Left ventricle myocardium superior (tissue), 1 donor: Measurements from ENCODE around the gene HDGF. TPM values are rescaled to one million over a fixed set of nuclear protein-coding genes. Genes with fewer than 3 reads are reported as not detected.

Experiments
- ATAC-seq: fragments of 200-7000 bp; cut with Tn5 transposase; one replicate; pipeline ENCODE4 v1.9.1; 2020; ENCODE audit warnings: mild to moderate bottlenecking, moderate library complexity
- DNase-seq: peaks from one replicate; pipeline ENCODE4 v3.0.0-alpha.2; 2020
- intact Hi-C: fragments of 100-400 bp; cut with micrococcal nuclease; formaldehyde crosslinking; loops from one replicate; pipeline ENCODE4 v1.11.0; 2022
- long read RNA-seq: library from polyadenylated mRNA; unstranded; transcript quantifications from one replicate; pipeline ENCODE4 v2.0.0, GENCODE V29; 2021
- total RNA-seq: library from RNA; stranded (reverse); fragmentation: NEBNext Ultra II Directional; extraction: Animal tissue kit (Norgen Biotek cat#: 25700); gene quantifications from one replicate; pipeline ENCODE4 v1.2.1, GENCODE V29; 2021
- donor health status: DM: no; HTN: yes; CAD: no; lungs with severe emphysema.

HDGF gene
- 185 TPM for total RNA-seq
- long read RNA-seq, transcript HDGF-201 (6 exons, 2,380 nt), result major isoform, 294 of 394 reads
- long read RNA-seq, partial matches to known transcripts, result 60 of 394 reads
- long read RNA-seq, other reads (novel, unspliced or antisense), result 38 of 394 reads

DNA sequence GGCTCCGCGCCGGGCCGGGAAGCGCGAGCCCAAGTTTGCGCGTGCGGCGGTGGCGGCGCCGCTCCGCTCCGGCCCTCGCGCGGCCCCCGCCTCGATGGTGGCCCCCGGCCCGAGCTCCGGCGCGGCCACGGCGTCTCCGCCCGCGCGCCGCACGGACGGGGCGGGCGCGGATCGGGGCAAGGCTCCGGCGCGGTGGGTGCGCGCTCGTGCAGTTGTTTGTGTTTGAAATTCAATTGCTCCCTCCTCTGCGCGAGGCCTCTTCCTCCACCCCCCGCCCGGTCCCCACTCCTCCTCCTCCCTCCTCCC is at the start of gene HDGF:
Gene HDGF (minus strand): TSS at position 225 of the 306 bp plus-strand sequence. CDS start 246 bp downstream, outside the sequence.
- DNase-seq (no peak), ATAC-seq (no peak)
- intact Hi-C loops, result no loop called here

DNA sequence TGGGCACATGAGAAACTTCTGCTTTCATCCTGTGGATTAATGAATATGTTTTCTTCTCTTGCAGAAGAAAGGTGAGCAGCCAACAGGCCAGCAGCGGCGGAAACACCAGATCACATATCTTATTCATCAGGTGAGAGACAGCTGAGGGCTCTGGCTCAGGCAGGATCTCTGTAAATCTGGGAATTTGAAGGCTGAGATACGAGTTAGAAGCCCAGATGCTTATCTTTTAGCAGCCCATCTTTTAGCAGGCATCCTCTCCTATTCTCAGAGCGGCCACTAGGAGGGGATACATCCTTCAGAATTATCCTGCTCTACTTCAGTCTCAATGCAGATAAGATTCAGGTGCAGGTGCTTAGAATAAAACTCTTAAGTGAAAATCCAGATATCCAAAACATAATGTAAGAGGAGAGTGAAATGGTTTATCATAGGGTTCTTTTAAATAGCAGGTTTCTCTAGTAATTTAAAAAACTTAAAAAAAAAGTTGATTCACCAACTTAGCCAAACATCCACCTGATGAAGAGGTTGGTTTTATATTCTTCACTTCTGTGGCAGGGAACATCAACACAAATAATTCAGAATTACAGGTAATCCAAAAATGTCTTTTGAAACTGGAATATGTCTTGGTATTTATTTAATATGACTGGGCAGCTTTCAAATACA is 45.9 kb upstream of the HDGF start:
- no peak for ATAC-seq
- intact Hi-C loops, result loop anchor here (10.0 kb wide), 1 partner anchor 87 kb away; no protein-coding TSS in a partner anchor
- no peak for DNase-seq

GRCh38 chr1:156796340-156797097 is 45.0 kb upstream of the HDGF start:
- DNase-seq (no peak), ATAC-seq (no peak)
- intact Hi-C loops, result loop anchor here (10.0 kb wide), 1 partner anchor 88 kb away; no protein-coding TSS in a partner anchor

GRCh38 chr1:156795787-156796186 is 44.3 kb upstream of the HDGF start:
- intact Hi-C loops, result loop anchor here (10.0 kb wide), 1 partner anchor 89 kb away; no protein-coding TSS in a partner anchor
- ATAC-seq (no peak), DNase-seq (no peak)

GRCh38 chr1:156795374-156795733 is 43.9 kb upstream of the HDGF start:
- ATAC-seq (no peak), DNase-seq (no peak)
- intact Hi-C loops, result loop anchor here (10.0 kb wide), 1 partner anchor 89 kb away; no protein-coding TSS in a partner anchor

GRCh38 chr1:156794506-156795373 is 43.3 kb upstream of the HDGF start:
- intact Hi-C loops, result loop anchor here (10.0 kb wide), 1 partner anchor 90 kb away; no protein-coding TSS in a partner anchor
- ATAC-seq, result no peak
- no peak for DNase-seq

- DNase-seq (no peak), ATAC-seq (no peak)
- intact Hi-C loops, result loop anchor here (10.0 kb wide), 1 partner anchor 95 kb away; no protein-coding TSS in a partner anchor
Measured at GRCh38 chr1:156789621-156790318, 38.3 kb upstream of the HDGF start.

DNA sequence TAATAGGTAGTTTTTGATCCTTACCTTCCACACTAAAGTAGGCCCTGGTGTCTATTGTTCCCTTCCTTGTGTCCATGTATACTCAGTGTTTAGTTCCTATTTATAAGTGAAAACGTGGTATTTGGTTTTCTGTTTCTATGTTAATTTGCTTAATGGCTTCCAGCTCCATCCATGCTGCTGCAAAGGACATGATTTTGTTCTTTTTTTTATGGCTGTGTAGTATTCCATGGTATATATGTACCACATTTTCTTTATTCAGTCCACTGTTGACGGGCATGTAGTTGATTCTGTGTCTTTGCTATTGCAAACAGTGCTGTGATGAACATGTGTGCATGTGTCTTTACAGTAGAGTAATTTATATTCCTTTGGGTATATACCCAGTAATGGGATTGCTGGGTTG is 36.7 kb upstream of the HDGF start:
- intact Hi-C loops, result no loop called here
- DNase-seq (no peak), ATAC-seq (no peak)

GRCh38 chr1:156786640-156787039 is 35.2 kb upstream of the HDGF start:
- intact Hi-C loops, result no loop called here
- DNase-seq (no peak), ATAC-seq (no peak)

DNA sequence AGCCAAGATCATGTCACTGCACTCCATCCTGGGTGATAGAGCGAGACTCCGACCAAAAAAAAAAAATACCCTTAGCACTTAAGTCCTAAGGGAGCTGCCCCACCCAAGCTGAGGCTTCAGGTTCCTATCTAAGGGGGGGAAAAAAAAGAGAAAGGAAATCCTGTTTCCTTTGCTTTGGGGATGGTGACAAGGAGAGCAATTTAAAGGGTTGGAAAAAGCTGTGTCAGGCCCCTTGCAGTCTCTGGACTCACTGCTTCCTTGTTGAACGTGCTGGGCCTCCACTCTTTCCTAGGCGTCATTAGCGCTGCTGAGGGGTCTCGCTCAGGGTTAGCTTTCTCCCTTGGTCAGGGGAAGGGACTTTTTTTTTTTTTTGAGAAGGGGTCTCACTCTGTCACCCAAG is 34.0 kb upstream of the HDGF start:
- no peak for DNase-seq
- intact Hi-C loops, result no loop called here
- ATAC-seq, result no peak

DNA sequence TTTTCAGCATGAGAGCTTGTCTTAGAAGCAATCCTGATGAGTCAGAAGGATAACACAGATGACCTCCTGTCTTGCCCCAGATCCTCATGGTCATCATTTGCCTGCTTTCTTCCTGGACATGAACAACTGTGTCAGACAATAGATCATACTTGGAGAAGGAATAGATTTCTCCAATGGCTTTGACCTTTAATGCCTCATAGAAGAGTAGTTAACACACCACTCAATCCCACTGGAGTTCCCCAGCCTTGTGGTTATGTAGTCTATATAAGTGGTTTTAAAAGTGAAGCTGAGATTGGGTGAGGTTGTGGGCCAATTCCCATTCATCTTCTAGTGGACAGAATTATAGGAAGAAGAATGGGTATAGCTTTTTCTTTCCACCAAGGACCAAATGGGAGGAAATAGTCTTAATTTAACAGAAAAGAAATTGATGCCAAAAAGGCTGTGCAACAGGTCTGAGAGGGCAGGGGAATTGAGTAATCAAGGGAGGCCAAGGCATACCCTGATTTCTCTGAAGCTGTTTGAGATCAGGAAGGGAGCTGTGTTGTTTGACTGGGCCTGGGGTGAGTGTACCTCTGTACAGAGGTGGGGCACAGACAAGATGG is 30.2 kb upstream of the HDGF start:
- intact Hi-C loops, result no loop called here
- ATAC-seq, result no peak
- DNase-seq, result no peak

DNA sequence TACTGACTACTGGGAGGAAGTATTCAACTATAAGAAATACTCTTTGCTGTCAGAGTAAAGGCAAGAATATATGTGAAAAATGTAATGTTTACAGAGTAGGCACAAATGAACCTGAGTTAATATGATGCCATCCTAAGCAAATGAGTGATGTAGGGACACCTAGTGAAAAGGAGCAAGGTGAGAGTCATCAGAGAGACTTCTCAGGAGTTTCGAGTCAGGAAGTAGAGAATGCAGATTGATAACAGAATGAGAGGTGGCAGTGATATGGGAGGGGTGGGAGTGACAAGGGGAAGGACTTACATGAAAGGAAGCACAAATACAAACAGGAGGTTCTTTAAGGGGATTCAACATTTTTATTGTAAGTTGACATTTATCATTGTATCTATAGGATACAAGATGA is 26.1 kb upstream of the HDGF start:
- DNase-seq (no peak), ATAC-seq (no peak)
- intact Hi-C loops, result no loop called here

DNA sequence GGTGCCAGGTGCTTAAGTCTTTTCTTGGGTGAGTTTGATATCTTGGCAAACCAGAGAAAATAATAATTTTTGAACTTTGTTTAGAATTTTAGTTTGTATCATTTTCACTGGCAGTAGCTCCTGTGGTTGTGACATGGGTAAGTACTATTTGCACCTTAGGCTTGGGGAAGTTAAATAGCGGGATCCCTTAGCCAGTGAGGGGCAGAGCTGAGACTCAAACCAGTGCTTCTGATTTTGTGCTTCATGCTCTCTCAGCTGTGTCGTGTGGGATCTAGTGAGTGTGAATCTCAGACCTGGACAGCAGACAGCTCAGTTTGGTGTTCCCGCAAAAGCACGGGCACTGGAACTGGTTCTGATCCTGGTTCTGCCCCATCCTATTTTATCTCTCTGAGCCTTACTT is 25.5 kb upstream of the HDGF start:
- ATAC-seq (no peak), DNase-seq (no peak)
- intact Hi-C loops, result no loop called here

GRCh38 chr1:156775799-156776198 is 24.3 kb upstream of the HDGF start:
- ATAC-seq, result no peak
- DNase-seq, result no peak
- intact Hi-C loops, result no loop called here

- intact Hi-C loops, result no loop called here
- ATAC-seq, result no peak
Measured at GRCh38 chr1:156773607-156774006, 22.1 kb upstream of the HDGF start.

DNA sequence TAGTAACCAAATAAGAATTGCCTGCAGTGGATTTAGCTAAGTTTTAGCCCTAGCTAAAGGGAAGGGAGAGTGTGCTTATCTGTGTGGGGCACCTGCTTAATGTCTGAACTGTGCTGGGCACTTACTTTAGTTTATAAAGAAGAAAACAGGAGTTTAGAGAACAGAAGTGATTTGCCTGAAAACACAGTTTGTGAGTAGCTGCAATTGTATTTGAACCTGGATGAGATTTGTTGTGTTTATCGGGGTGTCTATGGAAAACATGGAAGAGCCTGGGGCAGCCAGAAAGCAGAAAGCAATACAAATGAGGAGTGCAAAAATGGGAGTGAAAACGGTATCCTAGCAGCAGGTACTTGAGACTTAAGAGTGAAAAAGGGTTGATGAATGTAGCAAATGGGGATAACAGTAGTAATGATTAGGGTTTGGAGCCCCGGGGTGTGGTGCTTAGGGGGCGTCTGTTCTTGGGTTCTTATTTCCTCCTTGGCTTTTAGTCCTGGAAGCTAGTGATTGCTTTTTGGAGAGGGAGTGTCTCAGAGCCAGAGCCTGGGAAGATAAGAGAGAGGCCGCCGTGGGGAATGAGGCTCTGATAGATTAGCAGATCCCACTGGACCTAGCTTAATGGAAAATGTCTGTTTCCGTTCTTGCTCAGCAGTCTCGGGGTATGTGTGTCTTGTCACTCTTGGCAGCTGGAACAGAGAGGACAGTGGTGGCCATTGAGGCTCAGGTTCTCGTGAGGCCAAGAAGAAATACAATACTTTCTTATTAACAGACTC is 21.4 kb upstream of the HDGF start:
- ATAC-seq (peak; percentile 74), DNase-seq (peak; percentile 52)

More at GRCh38 chr1:156773607-156774006, 22.1 kb upstream of the HDGF start:
- DNase-seq, result no peak

DNA sequence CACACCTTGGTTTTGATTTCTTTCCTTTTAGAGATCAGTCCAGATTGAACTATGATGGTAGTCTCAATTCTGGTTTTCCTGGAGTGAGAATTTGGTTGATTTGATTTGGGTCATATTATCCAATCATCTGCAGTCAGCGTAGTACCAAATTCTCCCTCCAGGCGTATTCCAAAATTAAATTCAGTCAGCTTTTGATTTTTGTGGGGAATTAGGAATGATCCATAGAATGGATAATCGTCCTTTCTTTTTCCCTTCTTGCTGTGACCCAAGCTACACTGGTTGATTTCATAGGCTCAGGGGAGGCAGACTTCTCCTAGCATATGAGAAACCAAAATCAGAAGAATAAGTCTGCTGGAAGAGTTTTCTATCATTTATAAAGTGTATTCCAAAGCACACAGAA is 20.7 kb upstream of the HDGF start:
- intact Hi-C loops, result no loop called here
- ATAC-seq (no peak), DNase-seq (no peak)

More for the DNA sequence above, 21.4 kb upstream of the HDGF start:
- intact Hi-C loops, result no loop called here
